ENCODE measurements around the gene SLC38A3.

The SLC38A3 gene

DNA sequence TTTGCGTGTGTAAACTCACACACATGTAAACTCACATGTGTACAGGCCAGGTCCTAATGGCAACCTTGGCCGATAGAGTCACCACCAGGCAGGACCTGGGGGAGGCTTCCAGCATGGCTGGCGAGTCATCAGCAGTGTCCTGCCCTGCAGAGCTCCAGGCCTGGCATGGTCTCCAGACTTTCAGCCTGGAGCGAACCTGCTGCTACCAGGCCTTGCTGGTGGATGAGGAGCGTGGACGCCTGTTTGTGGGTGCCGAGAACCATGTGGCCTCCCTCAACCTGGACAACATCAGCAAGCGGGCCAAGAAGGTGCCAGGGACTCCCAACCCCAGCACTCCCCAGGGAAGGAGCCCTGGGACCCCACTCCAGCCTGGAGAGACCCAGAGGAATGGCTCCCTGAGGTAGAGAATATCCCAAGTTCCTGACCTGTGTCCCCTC lies 64.9 kb downstream of the SLC38A3 start:
- no peak for DNase-seq

DNA sequence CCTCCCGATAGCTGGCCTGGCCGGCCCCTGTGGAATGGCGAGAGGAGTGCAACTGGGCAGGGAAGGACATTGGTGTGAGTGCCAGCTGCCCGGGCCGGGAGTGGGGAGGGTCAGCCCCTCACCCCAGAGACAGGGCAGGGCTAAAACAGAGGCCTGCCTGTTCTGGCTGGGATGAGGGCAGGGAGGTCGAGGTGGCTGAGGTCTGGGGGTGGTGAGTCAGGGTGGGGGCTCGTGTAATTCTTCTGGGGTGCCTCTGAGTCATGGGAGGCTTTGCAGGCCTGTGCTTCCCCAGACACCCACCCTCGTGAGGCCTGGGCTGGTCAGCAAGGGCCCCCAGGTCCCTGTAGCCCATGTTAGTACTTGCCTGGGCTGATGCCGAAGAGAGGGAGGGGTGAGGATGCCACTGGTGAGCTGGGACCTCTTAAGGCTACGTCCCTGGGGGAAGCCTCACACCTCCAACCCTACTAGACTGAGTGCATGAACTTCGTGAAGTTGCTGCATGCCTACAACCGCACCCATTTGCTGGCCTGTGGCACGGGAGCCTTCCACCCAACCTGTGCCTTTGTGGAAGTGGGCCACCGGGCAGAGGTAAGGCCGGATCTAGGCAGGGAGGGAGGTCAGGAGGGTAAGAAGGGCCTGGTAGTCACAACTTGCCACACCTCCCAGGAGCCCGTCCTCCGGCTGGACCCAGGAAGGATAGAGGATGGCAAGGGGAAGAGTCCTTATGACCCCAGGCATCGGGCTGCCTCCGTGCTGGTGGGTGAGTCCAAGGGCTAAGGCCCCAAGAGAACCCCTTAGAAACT lies 65.6 kb downstream of the SLC38A3 start:
- DNase-seq, result no peak
